Testis (tissue), 3 donors: Measurements from ENCODE around the gene SKP1. TPM values are rescaled to one million over a fixed set of nuclear protein-coding genes. Genes with fewer than 3 reads are reported as not detected.

Source experiments
- DNase-seq: peaks from one replicate; pipeline ENCODE4 v3.0.0-alpha.2; 2019
- H3K27ac ChIP-seq, 2 donors: fragments of 200-600 bp; sonication (generic); one replicate each; pipeline ENCODE4 v1.5.1; 2019
- H3K27me3 ChIP-seq: fragments of 200-600 bp; sonication (generic); one replicate; pipeline ENCODE4 v1.5.1; 2019
- H3K36me3 ChIP-seq: fragments of 200-600 bp; sonication (generic); one replicate; pipeline ENCODE4 v1.5.1; 2017; ENCODE audit warnings: low read depth; ENCODE audit errors: missing control alignments
- H3K4me1 ChIP-seq: fragments of 200-600 bp; sonication (generic); one replicate; pipeline ENCODE4 v1.5.1; 2019
- H3K4me3 ChIP-seq, 2 donors: fragments of 200-600 bp; sonication (generic); one replicate each; pipeline ENCODE4 v1.5.1; 2017 to 2019
- H3K9me3 ChIP-seq: fragments of 200-600 bp; sonication (generic); one replicate; pipeline ENCODE4 v1.5.1; 2017
- POLR2A ChIP-seq: fragments of 450-650 bp; IDR thresholded peaks from one replicate; pipeline ENCODE4 v1.6.1; 2017; ENCODE audit warnings: antibody characterized with exemption, mild to moderate bottlenecking, moderate library complexity
- WGBS, 2 donors: methylation state at CpG; one replicate each; pipeline ENCODE4 v1.1.5; 2018; 5-methylcytosine and 5-hydroxymethylcytosine counted together
- intact Hi-C: fragments of 100-400 bp; cut with DNase I; formaldehyde crosslinking; loops from one replicate; pipeline ENCODE4 v1.15.1; 2023; ENCODE audit warnings: low total_unique reads
- polyA plus RNA-seq: library from polyadenylated mRNA; stranded (reverse); fragments of 350-450 nt; fragmentation: Illumina TruSeq; extraction: RNeasy Lipid Tissue Mini Kit (QIAGEN cat#74804); gene quantifications from one replicate; pipeline ENCODE4 v1.2.3, GENCODE V29; 2014; ENCODE audit warnings: low read depth, low replicate concordance; ENCODE audit not compliant: insufficient read depth
- total RNA-seq, 2 donors: library from RNA; depleted of rRNA; stranded (reverse); fragments of >200 nt; gene quantifications; one replicate each; pipeline ENCODE4 v1.2.3, GENCODE V29; 2016
- TF ChIP-seq, protein P1 (sequence below), 3 experiments: fragments of 450-650 bp in 2 of 3; fragments of 200-600 bp in 1 of 3; sonication (generic) in 1 of 3; IDR thresholded peaks; one replicate each; pipeline ENCODE4 v1.5.1; 2016 to 2019; ENCODE audit warnings: antibody characterized with exemption in 3 of 3, mild to moderate bottlenecking in 2 of 3, moderate library complexity in 1 of 3

SKP1 gene
- total and polyA plus RNA-seq, 3 donors from 2014 or later, result 336 to 919 (median 459) TPM

DNA sequence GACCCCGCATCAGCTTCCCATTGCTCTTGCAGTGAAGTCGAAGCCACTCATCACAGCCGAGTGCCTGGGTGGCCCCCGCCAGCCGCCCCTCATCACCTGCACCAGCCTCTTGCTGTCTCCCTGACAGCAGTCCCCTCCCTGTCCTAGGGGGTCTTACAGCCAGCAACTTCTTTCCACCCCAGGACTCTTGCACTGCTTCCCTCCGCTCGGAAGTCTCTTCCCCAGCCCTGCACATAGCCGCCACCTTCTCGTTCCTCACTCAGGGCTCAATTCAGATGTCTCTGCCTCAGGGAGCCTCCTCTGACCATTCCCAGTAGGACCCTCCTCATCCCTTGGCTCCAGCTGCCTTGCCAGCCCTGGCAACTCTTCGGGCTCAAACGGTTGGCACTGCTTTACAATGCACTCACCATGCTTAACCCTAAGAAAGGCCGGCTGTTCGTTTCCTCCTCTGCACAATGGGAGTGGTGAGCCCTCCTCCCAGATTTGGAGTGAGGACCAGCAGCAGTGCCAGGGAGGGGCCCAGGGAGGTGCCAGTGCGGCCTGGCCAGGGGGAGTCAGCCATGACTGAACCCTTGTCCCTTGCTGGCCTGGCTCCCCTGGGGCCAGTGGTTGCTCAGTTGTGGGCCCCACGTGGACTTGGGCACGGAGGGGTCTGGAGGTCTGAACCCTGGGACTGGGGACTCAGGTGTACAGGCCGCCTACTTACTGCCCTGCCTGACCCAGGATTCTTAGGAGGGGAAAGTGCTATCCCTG lies 56.2 kb downstream of the SKP1 start:
- H3K36me3 ChIP-seq, result no peaks in the 10 kb centered on the region
- TF ChIP-seq, protein P1, sequence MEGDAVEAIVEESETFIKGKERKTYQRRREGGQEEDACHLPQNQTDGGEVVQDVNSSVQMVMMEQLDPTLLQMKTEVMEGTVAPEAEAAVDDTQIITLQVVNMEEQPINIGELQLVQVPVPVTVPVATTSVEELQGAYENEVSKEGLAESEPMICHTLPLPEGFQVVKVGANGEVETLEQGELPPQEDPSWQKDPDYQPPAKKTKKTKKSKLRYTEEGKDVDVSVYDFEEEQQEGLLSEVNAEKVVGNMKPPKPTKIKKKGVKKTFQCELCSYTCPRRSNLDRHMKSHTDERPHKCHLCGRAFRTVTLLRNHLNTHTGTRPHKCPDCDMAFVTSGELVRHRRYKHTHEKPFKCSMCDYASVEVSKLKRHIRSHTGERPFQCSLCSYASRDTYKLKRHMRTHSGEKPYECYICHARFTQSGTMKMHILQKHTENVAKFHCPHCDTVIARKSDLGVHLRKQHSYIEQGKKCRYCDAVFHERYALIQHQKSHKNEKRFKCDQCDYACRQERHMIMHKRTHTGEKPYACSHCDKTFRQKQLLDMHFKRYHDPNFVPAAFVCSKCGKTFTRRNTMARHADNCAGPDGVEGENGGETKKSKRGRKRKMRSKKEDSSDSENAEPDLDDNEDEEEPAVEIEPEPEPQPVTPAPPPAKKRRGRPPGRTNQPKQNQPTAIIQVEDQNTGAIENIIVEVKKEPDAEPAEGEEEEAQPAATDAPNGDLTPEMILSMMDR (IDR thresholded peaks at IDR 0.05), result no peak
- TF ChIP-seq POLR2A, result no peak
- no peak overlapping the region for H3K4me3 ChIP-seq
- WGBS, 2 donors, result 94 to 96% methylated on average over 16 to 17 of the region's 17 CpGs
- H3K27me3 ChIP-seq, result no peaks in the 10 kb centered on the region
- H3K4me1 ChIP-seq, result peaks cover 7% of the 10 kb centered on the region
- intact Hi-C loops, result no loop called here
- no peak overlapping the region for H3K27ac ChIP-seq
- H3K9me3 ChIP-seq, result no peaks in the 10 kb centered on the region
- no peak for DNase-seq

DNA sequence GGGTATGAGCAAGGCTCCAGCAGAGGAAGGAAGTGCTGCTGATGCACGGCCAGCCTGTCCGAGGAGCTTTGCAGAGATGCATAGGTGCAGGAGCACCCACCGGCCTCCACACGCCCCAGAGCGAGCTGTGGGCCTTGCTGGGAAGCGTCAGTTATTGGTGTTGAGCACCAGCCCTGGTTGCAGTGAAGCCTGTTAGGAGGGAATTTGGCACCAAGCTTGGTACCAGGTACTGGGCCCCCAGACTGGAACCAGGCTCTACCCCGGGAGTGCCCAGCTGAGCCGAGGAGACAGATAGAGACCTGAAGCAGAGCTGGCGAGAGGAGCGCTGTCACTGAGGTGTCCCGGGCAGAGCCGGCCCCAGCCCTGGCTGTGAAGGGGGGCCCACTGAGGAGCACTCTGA lies 57.0 kb downstream of the SKP1 start:
- H3K36me3 ChIP-seq, result no peaks in the 10 kb centered on the region
- DNase-seq, result no peak
- no peaks in the 10 kb centered on the region for H3K27me3 ChIP-seq
- no peaks in the 10 kb centered on the region for H3K9me3 ChIP-seq
- no peak for TF ChIP-seq POLR2A
- 94% methylated on average over 8 of the region's 12 CpGs; no CpG with 5 or more reads in 1 of the 2 donors for WGBS, 2 donors
- no peaks in the 10 kb centered on the region for H3K4me1 ChIP-seq
- no peak overlapping the region for H3K27ac ChIP-seq
- intact Hi-C loops, result no loop called here
- no peak overlapping the region for H3K4me3 ChIP-seq

GRCh38 chr5:134118212-134118835 lies 58.4 kb downstream of the SKP1 start:
- Histone ChIP-seq H3K4me1 (no peaks in the 10 kb centered on the region), H3K9me3 (no peaks in the 10 kb centered on the region), H3K27ac (no peak overlapping the region), H3K36me3 (no peaks in the 10 kb centered on the region), H3K27me3 (no peaks in the 10 kb centered on the region), H3K4me3 (no peak overlapping the region)
- TF ChIP-seq POLR2A, result no peak
- TF ChIP-seq, protein P1 (IDR thresholded peaks at IDR 0.05), result no peak
- intact Hi-C loops, result no loop called here
- WGBS, 2 donors, result 89 to 92% methylated on average over 4 of the region's 4 CpGs
- no peak for DNase-seq

DNA sequence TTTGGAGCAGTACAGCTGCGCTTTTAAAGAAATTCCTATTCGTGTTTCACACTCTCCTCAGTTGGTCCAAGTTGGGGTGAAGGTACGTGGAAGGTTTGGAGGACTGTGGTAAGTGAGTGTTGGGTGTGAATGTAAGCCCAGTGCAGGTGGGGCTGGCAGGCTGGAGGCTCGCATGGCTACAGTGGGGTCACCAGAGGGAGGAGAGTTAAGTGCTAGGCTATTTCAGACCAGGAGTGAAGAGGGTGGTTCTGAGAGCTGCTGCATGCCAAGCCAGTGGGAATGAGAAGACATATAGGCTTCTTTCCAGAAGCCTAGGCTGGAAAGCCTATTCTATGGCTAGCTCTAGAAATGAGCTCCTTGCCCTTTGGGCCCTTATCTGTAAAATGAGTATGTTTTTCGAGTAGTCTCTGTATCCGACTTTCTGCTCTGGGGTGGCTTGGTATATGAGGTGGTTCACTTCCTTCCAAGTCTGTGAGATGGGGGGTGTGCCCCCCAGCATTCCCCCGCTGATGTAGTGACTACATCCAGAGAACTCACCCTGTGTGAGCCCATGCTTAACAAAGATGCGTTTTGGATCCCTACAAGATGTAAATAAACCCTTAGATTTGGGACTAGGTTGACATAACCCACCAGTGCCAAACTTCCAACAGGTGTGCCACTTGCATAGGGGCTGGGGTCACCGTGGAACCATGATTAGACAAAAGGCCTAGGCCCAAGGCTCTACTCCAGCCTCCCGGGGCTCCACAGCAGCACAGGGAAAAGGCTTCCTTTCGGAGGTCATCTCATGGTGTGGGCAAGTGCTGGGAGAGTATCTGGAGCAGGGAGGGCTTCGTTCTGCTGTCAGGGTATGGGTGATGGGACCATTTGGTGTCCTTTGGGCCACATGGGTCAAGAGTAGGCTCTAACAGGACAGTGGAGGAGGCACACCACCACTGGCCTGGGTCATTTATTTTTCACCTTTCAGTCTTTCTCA lies 59.7 kb downstream of the SKP1 start:
- Histone ChIP-seq H3K36me3 (no peaks in the 10 kb centered on the region), H3K4me3 (no peak overlapping the region), H3K27me3 (no peaks in the 10 kb centered on the region), H3K4me1 (no peaks in the 10 kb centered on the region), H3K27ac (no peak overlapping the region), H3K9me3 (no peaks in the 10 kb centered on the region)
- intact Hi-C loops, result no loop called here
- 93 to 94% methylated on average over 12 of the region's 12 CpGs for WGBS, 2 donors
- no peak for TF ChIP-seq POLR2A
- TF ChIP-seq, protein P1 (IDR thresholded peaks at IDR 0.05), result no peak
- no peak for DNase-seq

DNA sequence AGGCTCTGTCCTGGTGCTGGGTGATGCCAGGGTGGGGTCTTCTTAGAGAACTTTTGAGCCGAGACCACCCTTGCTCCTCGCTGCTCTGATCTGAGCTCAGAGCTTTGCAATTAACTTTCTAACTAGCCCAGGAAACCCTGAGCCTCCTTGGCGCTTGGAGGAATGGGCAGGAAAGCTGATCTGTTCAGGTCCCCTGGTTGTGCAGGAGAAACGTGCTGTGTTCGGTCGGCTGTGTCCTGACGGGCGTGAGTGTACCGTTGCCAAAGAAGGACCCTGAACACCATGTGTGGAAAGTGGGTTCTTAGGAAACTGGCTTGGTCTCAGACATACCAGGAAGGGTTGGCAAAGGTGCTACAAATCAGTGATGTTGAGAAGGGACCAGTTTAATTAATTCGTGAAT lies 60.5 kb downstream of the SKP1 start:
- no peak for TF ChIP-seq POLR2A
- TF ChIP-seq, protein P1 (IDR thresholded peaks at IDR 0.05), result no peak
- Histone ChIP-seq H3K4me1 (no peaks in the 10 kb centered on the region), H3K36me3 (no peaks in the 10 kb centered on the region), H3K27me3 (no peaks in the 10 kb centered on the region), H3K27ac (no peak overlapping the region), H3K9me3 (no peaks in the 10 kb centered on the region), H3K4me3 (no peak overlapping the region)
- DNase-seq, result no peak
- WGBS, 2 donors, result 81% methylated on average over 10 of the region's 10 CpGs
- intact Hi-C loops, result no loop called here
